AG09309 (cell line): ENCODE results near the gene ATP8A2.

Source experiments
- DNase-seq: peaks from one replicate; pipeline ENCODE4 v3.0.0-alpha.2; 2010; ENCODE audit warnings: low read depth
- H3K4me3 ChIP-seq: 2 replicates; pipeline ENCODE4 v1.5.1; 2011; ENCODE audit warnings: mild to moderate bottlenecking, low read depth, low read length, moderate library complexity; ENCODE audit not compliant: control insufficient read depth
- CTCF ChIP-seq: IDR thresholded peaks from 2 replicates; pipeline ENCODE4 v1.5.1; 2011; ENCODE audit warnings: mild to moderate bottlenecking, low read depth, low read length, inconsistent platforms; ENCODE audit not compliant: insufficient read depth, control insufficient read depth; ENCODE audit errors: missing control alignments

ATP8A2 gene

GRCh38 chr13:26020891-26021290 is 649.1 kb downstream of the ATP8A2 start:
- no peak for TF ChIP-seq CTCF
- no peak for DNase-seq
- no peak overlapping the region for H3K4me3 ChIP-seq

GRCh38 chr13:26021516-26021915 is 649.7 kb downstream of the ATP8A2 start:
- TF ChIP-seq CTCF = no peak
- H3K4me3 ChIP-seq = no peak overlapping the region
- DNase-seq = no peak

GRCh38 chr13:26021956-26022355 is 650.2 kb downstream of the ATP8A2 start:
- no peak for DNase-seq

GRCh38 chr13:26022538-26023292 is 650.9 kb downstream of the ATP8A2 start:
- H3K4me3 ChIP-seq = no peak overlapping the region
- no peak for TF ChIP-seq CTCF
- DNase-seq = peak; percentile 16

More at GRCh38 chr13:26021956-26022355, 650.2 kb downstream of the ATP8A2 start:
- H3K4me3 ChIP-seq = no peak overlapping the region
- TF ChIP-seq CTCF = no peak

GRCh38 chr13:26024558-26024957 is 652.8 kb downstream of the ATP8A2 start:
- TF ChIP-seq CTCF = no peak
- DNase-seq = no peak

GRCh38 chr13:26025196-26025595 is 653.4 kb downstream of the ATP8A2 start:
- H3K4me3 ChIP-seq = no peak overlapping the region
- no peak for DNase-seq
- TF ChIP-seq CTCF = no peak

More at GRCh38 chr13:26024558-26024957, 652.8 kb downstream of the ATP8A2 start:
- H3K4me3 ChIP-seq = no peak overlapping the region
